Cardiac fibroblast (primary cell): ENCODE measurements around the gene CLTA.
"Not testable (repeated sequence)": the region's sequence is repeated elsewhere in the genome, so short reads cannot be mapped to it uniquely, and the experiment has no call there.

Source experiments
- DNase-seq, 2 donors: peaks; one replicate each; pipeline versions ENCODE4 v3.0.0 to v3.0.0-alpha.2; 2010; ENCODE audit warnings: low read depth in 2 of 2
- H3K4me3 ChIP-seq, 2 donors: replicated peaks in 1 of 2; 1 replicate in 1 of 2; 2 replicates in 1 of 2; pipeline ENCODE4 v1.5.1; 2011; ENCODE audit warnings: low read depth in 2 of 2, low read length in 2 of 2, mild to moderate bottlenecking in 2 of 2, moderate library complexity in 1 of 2
- TF ChIP-seq, protein P1 (sequence below): IDR thresholded peaks from one replicate; pipeline ENCODE4 v1.5.1; 2011; ENCODE audit warnings: low read depth, mild to moderate bottlenecking, low read length, inconsistent platforms

Gene CLTA

DNA sequence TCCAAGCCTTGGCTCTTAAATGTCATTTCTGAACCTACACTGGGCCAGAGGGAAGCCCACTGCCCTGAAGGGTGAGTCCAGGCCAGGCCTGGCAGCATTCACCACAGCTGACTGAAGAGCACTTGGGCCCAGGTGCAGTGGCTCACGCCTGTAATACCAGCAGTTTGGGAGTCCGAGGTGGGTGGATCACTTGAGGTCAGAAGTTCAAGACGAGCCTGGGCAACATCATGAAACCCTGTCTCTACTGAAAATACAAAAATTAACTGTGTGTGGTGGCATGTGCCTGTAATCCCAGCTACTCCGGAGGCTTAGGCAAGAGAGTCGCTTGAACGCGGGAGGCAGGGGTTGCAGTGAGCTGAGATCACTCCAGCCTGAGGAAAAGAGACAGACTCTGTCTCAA, 16.4 kb upstream of the CLTA start:
- TF ChIP-seq, protein P1, sequence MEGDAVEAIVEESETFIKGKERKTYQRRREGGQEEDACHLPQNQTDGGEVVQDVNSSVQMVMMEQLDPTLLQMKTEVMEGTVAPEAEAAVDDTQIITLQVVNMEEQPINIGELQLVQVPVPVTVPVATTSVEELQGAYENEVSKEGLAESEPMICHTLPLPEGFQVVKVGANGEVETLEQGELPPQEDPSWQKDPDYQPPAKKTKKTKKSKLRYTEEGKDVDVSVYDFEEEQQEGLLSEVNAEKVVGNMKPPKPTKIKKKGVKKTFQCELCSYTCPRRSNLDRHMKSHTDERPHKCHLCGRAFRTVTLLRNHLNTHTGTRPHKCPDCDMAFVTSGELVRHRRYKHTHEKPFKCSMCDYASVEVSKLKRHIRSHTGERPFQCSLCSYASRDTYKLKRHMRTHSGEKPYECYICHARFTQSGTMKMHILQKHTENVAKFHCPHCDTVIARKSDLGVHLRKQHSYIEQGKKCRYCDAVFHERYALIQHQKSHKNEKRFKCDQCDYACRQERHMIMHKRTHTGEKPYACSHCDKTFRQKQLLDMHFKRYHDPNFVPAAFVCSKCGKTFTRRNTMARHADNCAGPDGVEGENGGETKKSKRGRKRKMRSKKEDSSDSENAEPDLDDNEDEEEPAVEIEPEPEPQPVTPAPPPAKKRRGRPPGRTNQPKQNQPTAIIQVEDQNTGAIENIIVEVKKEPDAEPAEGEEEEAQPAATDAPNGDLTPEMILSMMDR = no peak
- no peak overlapping the region for H3K4me3 ChIP-seq
- no peak for DNase-seq

DNA sequence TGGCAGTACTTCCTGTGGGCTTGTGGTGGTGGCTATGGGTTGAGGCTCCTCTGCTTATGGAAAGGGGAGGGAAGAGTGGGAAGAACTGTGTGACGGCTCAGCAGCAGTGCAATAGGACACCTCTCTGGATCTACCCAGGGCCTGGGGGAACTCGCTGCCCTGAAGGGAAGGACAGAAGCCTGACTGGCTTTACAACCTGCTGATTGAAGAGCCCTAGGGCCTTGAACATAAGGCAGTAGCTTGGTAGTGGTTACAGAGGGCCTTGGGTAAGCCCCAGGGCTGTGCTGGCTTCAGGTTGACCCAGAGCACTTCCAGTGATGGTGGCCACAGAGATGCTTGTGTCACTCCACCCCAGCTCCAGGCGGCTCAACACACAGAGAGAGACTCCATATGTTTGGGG, 16.0 kb upstream of the CLTA start:
- no peak overlapping the region for H3K4me3 ChIP-seq
- TF ChIP-seq, protein P1 = no peak
- DNase-seq = no peak

DNA sequence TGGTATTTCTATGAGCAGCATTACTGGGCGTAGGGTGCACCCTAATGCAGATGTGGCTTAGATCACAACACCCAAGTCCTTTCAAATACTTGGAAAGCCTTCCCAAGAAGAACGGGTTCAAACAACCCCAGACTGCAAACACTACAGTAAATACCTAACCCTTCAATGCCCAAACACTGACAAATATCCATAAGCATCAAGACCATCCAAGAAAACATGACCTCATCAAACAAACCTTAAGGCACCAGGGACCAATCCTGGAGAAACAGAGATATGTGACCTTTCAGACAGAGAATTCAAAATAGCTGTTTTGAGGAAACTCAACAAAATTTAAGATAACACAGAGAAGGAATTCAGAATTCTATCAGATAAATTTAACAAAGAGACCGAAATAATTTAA, 15.5 kb upstream of the CLTA start:
- not testable (repeated sequence) for H3K4me3 ChIP-seq, DNase-seq

DNA sequence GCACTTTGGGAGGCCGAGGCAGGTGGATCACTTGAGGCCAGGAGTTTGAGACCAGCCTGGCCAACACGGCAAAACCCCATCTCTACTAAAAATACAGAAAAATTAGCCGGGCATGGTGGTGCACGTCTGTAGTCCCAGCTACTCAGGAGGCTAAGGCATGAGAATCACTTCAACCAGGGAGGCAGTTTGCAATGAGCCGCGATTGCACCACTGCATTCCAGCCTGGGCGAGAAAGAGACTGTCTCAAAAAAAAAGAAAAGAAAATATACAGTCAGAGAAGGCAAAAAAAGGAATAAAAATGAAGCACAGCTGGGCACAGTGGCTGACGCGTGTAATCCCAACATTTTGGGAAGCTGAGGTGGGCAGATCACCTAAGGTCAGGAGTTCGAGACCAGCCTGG, 14.2 kb upstream of the CLTA start:
- not testable (repeated sequence) for H3K4me3 ChIP-seq

DNA sequence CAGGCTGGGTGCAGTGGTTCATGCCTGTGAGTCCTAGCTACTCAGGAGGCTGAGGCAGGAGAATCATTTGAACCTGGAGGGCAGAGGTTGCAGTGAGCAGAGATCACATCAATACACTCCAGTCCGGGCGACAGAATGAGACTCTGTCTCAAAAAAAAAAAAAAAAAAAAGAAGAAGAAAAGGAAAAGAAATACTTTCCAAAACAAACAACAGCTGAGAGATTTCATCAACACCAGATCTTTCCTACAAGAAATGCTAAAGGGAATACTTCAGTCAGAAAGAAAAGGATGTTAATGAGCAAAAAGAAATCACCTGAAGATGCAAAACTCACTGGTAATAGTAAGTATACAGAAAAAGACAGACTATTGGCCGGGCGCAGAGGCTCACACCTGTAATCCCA, 13.2 kb upstream of the CLTA start:
- no peak overlapping the region for H3K4me3 ChIP-seq
- TF ChIP-seq, protein P1 = no peak
- no peak for DNase-seq

More for the DNA sequence above, 14.2 kb upstream of the CLTA start:
- not testable (repeated sequence) for DNase-seq

DNA sequence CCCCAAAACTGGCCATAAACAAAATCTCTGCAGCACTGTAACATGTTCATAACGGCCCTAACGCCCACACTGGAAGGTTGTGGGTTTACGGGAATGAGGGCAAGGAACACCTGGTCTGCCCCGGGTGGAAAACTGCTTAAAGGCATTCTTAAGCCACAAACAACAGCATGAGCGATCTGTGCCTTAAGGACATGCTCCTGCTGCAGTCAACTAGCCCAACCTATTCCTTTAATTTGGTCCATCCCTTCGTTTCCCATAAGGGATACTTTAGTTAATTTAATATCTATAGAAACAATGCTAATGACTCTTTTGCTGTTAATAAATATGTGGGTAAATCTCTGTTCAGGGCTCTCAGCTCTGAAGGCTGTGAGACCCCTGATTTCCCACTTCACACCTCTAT, 10.5 kb upstream of the CLTA start:
- H3K4me3 ChIP-seq, DNase-seq: not testable (repeated sequence)

DNA sequence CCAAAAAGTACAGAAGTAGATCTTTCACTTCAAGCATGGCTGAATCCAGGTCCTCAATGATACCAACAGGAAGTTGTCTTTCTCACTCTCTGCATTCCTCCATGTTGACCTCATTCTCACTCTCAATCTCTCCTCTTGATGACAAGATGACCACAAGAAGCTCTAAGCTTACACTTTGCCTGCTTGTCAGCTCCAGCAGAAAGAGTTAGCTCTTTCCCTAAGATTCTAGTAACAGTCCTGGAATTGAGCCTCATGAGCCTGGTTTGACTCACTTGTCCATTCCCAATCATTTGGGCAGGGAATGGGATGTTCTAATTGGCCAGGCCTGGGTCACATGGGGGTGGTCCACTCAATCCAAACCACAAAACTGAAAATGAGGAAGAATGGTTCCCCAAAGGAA, 3.3 kb upstream of the CLTA start:
- TF ChIP-seq, protein P1 = no peak
- DNase-seq = peak; percentile 73 to 77
- H3K4me3 ChIP-seq = no peak overlapping the region

DNA sequence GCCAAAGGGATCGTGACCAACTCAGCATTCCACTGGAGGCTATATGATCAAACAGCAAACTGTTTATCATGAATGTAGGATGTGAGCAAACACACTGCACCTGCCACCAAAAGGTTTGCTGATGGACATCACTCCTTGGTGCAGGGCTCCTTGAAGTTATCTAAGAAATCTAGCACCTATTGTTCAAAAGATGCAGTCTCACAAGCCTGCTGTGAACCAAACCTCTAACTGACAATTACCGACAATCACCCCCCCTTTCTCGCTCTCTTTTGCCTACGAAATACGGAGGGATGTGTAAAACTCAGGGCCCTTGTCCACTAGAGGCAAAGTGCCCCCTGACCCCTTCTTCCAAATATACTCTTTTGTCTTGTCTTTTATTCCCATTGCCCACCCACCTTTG, 2.5 kb upstream of the CLTA start:
- TF ChIP-seq, protein P1 = no peak

DNA sequence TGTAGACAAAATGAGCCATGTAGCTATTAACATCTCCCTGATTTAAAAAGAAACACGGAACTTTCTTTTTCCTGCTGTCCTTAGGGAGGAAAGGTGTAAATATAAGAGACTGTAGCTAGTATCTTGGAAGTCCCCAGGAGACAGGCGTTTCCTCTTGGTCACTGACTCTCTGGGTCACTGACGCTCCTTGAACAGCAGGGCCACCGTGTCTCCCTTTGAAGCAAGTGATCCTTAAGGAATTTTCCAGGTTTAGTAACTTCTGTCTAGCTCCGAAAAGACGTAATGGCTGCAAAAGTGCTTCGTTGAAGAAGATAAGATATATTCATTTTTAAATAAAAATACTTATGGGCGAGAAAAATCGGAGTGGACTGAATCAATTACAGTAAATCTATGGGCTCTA, 745 bp upstream of the CLTA start:
- TF ChIP-seq, protein P1 = no peak
- peak in 1 of 2 donors; percentile 32 for DNase-seq
- H3K4me3 ChIP-seq = peak overlapping the region; percentile 73 to 74

More for the DNA sequence above, 2.5 kb upstream of the CLTA start:
- H3K4me3 ChIP-seq = no peak overlapping the region
- no peak for DNase-seq
